Measurements from ENCODE around the gene BRSK2. TPM values are rescaled to one million over a fixed set of nuclear protein-coding genes. Genes with fewer than 3 reads are reported as not detected.
A peak's percentile ranks its signal among the peaks of the same experiment; 100 is the strongest.

BRSK2 gene
- total RNA-seq, 1 experiment from 2014 or later = 0.76 TPM

GRCh38 chr11:1481861-1482441 lies 92.2 kb downstream of the BRSK2 start:
- no peak for DNase-seq (ENCODE audit: low spot score)

GRCh38 chr11:1482581-1483444 lies 93.1 kb downstream of the BRSK2 start:
- DNase-seq (ENCODE audit: low spot score) = no peak

- no peak for DNase-seq (ENCODE audit: low spot score)
These were observed 93.8 kb downstream of the BRSK2 start for GRCh38 chr11:1483445-1483961.

- DNase-seq (ENCODE audit: low spot score) = no peak
These were observed 94.4 kb downstream of the BRSK2 start for GRCh38 chr11:1484061-1484671.

GRCh38 chr11:1484695-1485503 lies 95.2 kb downstream of the BRSK2 start:
- peak; percentile 65 for DNase-seq (ENCODE audit: low spot score)

GRCh38 chr11:1485504-1485885 lies 95.8 kb downstream of the BRSK2 start:
- no peak for DNase-seq (ENCODE audit: low spot score)

- DNase-seq (ENCODE audit: low spot score) = peak; percentile 65
These were observed 96.5 kb downstream of the BRSK2 start, which contains the start of gene MOB2 for GRCh38 chr11:1486054-1486825. TSS of gene MOB2 (minus strand) at chr11:1486779. CDS start at chr11:1486556, 223 bp downstream.

- DNase-seq (ENCODE audit: low spot score) = no peak
These were observed 97.5 kb downstream of the BRSK2 start for GRCh38 chr11:1487091-1487850.

GRCh38 chr11:1487851-1488574 lies 98.3 kb downstream of the BRSK2 start:
- no peak for DNase-seq (ENCODE audit: low spot score)

GRCh38 chr11:1488575-1489180 lies 98.9 kb downstream of the BRSK2 start:
- DNase-seq (ENCODE audit: low spot score) = no peak

- no peak for DNase-seq (ENCODE audit: low spot score)
These were observed 100.9 kb downstream of the BRSK2 start for GRCh38 chr11:1490651-1491050.

GRCh38 chr11:1491379-1491778 lies 101.6 kb downstream of the BRSK2 start:
- no peak for DNase-seq (ENCODE audit: low spot score)

DNA sequence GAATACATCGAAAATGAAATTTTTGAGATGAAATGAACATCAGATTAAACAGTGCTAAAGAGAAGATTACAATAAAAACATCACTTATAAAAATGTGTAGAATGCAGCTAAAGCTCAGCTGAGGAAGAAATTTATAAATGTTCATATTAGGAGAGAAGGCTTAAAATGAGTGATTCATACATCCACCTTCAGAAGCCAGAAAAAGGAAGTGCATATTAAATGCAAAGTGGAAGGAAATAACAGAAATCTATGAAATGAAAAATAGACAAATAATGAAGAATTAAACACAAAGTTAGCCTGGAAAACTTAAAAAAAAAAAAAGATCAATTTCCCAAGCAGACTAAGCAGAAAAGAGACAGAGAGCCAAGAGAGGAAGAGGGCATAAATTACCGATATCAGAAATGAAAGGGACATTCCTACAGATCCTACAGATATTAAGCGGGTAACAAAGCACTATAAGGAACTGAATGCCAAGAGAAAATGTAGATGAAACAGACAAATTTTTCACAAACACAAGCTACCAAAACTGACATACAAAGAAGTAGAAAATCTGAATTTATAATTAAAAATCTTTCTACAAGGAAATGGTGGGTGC lies 104.0 kb downstream of the BRSK2 start:
- DNase-seq (ENCODE audit: low spot score) = no peak

DNA sequence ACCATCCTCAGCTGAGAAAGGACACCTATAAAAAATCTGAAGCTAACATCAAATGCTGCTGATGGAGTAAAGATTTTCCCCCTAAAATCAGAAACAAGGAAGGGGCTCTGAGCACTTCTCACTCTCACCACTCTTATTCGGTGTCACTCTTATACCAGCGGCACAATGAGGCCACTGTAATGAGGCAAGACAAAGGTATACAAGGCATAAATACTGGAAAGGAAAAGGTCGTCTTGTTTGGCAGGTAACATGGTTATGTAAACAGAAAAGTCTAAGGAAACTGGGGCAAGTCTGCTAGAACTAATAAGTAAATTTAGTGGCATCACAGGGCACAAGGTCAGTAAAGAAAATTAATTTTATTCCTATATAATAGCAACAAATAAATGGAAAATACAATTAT lies 104.9 kb downstream of the BRSK2 start:
- DNase-seq (ENCODE audit: low spot score) = peak; percentile 73

DNA sequence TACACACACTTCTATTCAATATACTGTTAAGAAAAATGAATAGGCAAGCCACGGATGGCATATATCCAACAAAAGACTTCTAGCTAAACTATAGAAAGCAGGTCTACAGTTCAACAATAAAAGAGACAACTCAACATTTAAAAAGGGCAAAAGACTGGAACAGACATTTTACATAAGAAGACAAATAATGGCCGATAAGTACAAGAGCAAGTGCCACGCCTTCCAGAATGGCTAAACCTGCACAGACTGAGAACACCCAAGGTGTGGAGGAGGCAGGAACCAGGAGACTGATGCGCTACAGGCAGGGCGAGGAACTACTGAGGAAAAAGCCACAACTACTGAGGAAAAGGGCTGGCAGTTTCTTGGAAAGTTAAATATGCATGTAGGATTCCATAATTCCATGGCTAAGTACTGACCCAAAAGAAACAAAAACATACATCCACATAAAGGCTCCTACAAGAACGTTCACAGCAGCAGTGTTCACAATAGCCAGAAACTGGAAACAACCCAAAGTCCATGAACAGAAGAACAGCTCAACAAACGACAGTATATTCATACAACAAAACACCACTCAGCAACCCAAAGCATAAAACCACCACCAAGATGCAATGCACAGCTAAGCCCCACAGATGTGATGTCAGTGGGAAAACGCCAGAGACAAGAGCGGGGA lies 106.5 kb downstream of the BRSK2 start:
- no peak for DNase-seq (ENCODE audit: low spot score)

GRCh38 chr11:1496761-1497095 lies 107.0 kb downstream of the BRSK2 start:
- no peak for DNase-seq (ENCODE audit: low spot score)

DNA sequence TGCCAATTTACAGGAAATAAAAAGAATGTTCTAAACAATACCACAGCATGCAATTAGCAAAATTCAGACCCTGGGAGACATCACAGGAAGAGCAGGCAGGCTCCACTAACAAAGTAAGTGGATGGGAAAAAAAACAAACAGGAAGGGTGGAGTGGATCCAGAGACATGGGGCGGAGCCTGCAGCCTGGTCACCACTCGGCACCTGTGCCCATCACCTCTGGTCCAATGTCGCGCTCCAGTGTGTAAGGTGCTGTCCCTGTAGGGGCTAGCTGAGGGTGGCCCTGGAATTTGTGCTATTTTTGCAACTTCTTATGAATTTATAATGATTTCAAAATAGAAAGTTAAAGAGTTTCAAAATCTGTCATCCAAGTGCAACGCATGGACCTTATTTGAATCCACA lies 107.9 kb downstream of the BRSK2 start:
- peak; percentile 17 for DNase-seq (ENCODE audit: low spot score)

GRCh38 chr11:1498262-1498661 lies 108.5 kb downstream of the BRSK2 start:
- no peak for DNase-seq (ENCODE audit: low spot score)
